ENCODE results near the gene ZFP90. TPM values are rescaled to one million over a fixed set of nuclear protein-coding genes. Genes with fewer than 3 reads are reported as not detected.
"Not testable (repeated sequence)": the region's sequence is repeated elsewhere in the genome, so short reads cannot be mapped to it uniquely, and the experiment has no call there.

The ZFP90 gene
- total RNA-seq = 19.4 and 21.3 TPM in 2 replicates

DNA sequence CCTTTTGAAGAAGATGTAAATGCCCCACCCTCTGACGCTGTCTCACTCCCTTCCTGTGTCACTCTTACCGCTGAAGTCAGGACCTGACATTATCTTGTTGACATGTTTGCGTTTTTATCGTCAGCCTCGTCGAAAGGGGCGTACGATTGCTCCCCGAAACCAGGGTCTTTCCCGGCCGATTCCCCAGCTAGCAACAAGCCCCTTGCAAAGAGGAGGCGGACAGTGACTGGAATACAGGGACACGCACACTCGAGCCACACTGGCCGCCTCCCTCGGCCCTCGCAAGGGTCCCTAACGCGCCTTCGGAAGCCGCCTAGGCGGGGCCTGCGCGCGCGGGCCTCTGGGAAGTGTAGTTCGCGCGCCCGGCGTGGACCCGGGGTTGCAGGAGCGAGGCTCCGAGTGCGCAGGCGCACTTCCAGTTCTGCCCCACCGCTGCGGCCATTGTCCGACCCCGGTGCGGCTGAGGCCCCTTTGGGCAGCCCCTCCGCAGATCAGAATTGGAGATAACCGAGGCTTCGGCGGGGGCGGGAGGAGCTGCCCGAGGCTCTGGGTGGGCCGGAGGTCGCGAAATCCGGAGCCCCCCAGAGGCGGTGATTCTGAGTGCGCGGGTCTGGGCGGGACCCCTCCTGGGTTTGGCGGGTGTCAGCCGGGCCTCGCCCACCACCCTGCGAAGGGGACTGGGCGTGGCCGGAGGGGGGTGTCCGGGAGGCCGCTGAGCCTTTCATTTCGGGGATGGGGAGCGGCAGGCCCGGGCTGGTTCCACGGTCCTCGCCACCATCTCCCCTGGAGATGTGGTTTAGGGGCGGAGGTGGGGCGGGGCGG is at the start of gene ZFP90:
TSS of gene ZFP90 (plus strand) at position 412 of the 822 bp plus-strand sequence. CDS start 502 bp downstream, outside the sequence.
- peak; percentile 45 for DNase-seq (ENCODE audit: low read depth, low spot score)

DNA sequence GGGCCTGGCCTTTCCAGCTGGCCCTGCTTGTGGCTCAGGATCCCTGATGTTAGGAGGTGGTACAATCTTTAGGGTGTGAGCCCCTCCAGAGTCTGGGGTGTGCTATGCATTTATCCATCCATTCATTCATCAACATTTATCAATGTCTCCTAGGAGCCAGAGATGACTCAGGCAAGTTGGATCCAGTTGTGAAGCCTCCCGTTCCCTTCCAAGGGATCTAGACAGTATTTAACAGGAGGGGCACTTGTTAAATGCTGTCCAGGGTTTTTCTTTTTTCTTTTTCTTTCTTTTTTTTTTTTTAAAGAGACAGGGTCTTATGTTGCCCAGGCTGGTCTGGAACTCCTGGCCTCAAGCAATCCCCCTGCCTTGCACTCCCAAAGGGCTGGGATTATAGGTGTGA is 48.7 kb upstream of the ZFP90 start:
- no peak for DNase-seq (ENCODE audit: low read depth, low spot score)

DNA sequence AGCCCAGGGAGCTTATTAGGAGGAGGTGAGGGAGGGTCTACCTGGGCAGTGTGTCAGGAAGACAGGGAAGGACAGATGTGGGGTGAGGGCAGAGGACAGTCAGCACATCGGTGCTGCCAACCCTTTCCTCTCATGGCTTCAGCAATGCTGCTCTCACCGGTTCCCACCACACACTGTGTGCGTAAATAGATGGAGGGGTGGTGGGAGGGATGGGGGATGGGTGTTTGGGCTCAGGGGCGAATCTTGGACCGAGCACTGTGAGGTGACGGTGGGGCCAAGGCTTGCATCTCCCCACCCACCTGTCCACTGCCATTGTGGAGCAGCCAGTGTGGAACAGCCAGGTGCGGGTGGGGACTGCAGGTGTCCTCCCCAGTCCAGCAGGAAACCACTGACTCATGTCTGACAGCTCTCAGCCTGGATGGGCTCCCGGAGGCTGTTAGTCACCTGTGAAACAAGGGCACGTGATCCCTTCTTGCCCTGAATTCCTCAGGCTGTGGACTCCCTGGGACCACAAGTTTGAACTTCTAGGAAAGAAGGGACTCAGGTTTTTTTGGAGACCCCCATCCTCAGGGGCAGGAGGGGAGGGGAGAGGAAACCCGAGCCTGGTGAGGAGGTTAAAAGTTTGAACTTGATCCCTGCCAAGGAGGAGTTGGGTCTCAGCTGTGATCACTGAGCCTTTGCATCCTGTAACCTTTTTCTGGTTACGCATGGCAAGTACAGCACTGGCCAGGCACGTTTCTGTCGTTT is 48.1 kb upstream of the ZFP90 start:
- no peak for DNase-seq (ENCODE audit: low read depth, low spot score)

DNA sequence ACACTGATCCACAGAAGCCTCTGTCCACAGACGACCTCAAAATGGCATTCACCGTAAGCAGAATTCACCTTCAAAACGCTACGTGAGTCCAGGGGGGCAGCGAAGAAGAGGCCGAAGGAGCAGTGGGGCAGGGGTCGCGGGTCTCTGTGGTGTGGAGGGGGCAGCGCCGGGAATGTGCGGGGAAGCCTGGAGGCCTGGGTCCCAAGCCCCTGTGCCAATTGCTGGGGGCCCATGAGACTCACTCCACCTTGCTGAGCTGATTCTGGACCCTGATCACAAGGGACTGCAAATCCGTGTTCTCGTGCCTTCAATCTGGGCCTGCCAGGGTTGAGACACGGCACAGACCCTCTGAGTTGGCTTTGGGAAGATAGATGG is 47.5 kb upstream of the ZFP90 start:
- no peak for DNase-seq (ENCODE audit: low read depth, low spot score)

DNA sequence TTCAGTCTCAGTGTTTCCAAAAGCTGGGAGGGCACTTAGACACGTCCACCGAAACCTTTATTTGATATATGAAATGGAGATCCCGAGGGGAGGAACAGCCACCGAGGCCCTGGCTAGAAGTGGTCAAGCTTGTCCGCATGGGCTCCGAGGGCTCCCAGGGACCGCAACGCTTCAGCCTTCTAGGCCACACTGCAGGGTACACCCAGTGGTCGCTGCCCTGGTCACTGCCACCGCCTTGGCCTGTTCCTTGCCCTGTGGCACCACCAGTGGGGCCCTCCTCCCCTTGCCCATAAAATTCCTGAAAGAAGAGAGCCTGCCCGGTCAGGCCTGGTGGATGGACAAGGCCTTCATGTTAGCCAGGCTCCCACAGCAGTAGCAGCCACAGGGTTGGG is 46.9 kb upstream of the ZFP90 start:
- DNase-seq (ENCODE audit: low read depth, low spot score) = no peak

DNA sequence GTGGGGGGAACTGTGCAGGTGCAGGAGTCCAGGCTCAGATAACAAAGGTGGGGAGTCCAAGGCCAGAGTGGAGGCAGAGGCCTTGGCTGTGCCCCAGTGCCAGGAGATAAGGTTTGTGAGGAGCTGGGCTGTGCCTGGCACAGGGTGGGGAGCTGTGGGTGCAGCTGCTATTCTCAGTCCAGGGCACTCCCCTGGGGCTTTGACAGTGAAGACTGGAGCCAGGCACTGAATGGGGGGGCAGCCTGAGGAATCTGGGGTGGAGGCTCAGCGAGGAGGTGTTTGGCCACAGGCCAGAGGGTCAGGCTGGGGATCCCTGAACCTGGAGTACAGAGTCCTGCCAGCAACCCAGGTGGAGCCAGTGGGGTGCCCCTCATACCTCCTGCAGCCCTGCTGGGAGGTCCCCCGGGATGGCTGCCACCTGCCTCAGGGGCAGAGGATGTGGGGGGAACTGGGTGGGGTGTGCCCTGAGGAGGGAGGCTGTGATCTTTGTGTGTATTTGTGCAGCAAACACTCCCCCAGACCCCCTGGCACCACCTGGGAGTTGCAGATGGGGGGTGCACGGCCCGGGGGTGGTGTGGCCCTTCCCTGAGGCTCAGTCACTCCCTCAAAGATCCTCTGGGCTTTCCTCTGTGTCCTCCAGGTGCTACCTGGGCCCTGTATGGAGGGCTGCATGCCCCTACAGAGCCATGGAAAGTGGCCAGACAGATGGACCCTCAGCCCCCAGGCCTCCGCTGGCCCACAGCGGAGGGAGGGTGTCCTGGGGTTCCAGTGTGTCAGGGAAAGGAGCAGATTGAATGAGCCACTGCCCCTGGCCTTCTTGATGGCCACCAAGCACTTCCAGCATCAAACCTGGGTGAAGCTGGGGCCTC is 46.3 kb upstream of the ZFP90 start:
- no peak for DNase-seq (ENCODE audit: low read depth, low spot score)

DNA sequence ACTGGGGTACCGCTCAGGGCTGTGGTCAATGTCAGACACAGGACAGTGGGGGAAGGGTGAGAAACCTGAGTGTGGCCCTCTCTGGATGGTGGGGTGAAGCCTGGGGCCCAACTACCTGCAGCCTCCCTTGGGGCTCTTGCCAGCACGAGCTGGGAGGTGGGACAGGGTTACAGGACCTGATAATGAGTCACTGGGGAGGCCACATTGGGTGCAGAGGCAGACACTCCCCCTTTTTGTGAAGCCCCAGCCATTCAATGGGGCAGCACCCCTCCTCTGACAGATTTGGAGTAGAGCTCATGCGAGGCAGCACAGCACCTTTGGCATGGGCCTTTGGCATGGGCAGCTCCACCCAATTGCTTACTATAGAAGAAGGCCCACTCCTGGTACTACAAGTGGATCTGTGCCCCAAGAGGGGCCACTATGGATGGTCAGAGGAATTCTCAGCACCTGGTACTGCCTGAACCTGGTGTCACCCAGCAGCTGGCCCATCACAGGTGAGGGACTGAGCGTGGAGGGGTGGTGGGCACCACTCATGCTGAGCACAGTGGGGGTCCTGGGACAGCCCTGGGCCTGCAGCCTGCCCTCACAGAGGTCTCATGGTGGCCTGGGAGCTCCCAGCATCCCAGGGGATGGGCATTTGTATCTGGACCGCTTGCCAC is 45.5 kb upstream of the ZFP90 start:
- DNase-seq (ENCODE audit: low read depth, low spot score) = no peak

DNA sequence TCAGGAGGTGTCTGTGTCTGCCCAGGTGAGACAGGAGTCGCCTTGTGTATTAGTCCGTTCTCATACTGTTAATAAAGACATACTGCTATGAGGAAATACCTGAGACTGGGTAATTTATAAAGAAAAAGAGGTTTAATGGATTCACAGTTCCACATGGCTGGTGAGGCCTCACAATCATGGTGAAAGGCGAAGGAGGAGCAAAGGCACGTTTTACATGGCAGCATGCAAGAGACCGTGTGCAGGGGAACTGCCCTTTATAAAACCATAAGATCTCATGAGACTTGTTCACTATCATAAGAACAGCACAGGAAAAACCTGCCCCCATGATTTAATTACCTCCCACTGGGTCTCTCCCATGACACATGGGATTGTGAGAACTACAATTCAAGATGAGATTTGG is 44.8 kb upstream of the ZFP90 start:
- DNase-seq (ENCODE audit: low read depth, low spot score) = not testable (repeated sequence)

DNA sequence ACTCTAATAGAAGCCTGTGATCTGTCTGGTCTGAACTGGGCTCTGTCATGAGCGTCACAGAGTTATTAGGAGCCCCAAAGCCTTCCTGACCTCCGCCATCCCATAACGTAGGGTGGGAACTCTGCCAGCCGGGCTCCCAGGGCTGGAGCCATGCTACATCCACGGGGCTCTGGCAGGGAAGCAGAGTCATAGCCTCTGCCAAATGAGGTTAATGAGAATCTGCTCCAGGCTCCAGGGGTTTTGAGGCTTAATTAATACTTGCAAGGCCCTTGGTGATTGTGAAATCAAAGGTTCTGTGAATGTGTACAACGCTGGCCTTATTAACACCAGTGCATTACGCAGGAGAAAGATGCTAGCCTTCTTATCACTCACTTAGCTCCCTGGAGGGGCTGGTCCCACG is 42.4 kb upstream of the ZFP90 start:
- DNase-seq (ENCODE audit: low read depth, low spot score) = no peak

DNA sequence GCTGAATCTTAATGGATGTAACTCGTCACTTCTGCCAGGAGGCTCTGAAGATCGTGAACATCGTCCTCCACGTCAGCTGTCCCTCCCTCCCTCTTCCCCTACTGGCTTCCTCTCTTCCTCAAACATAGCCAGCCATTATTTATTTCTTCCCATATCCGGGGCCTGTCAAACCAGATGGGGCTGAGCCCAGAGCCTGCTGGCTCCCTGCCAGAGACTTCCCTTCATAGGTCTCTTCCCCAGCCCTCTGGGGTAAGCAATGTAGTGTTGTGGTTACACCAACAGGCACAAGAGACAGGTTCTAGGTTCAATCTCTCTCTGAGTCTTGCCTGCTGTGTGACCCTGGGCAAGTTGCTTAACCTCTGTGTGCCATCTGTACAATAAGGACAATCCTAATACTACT is 40.1 kb upstream of the ZFP90 start:
- no peak for DNase-seq (ENCODE audit: low read depth, low spot score)

DNA sequence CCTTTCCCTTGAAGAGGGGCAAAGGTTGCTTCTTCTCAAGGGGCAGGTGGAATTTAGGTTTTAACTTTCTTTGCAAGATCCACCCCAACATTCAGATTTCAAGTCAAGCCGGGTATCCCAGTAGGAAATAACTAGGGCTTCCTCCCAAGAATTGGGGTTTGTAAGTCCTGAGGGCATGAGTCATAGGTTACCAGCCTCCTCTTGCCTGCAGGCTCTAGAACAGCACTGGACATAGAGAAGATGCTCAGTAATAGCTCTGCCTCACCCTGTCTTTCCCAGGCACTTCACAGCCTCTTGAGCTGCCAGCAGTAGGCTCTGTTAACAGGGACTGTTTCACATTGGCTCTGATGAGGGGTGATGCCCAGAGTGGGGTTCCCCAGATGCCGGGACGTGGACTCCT is 35.8 kb upstream of the ZFP90 start:
- no peak for DNase-seq (ENCODE audit: low read depth, low spot score)

DNA sequence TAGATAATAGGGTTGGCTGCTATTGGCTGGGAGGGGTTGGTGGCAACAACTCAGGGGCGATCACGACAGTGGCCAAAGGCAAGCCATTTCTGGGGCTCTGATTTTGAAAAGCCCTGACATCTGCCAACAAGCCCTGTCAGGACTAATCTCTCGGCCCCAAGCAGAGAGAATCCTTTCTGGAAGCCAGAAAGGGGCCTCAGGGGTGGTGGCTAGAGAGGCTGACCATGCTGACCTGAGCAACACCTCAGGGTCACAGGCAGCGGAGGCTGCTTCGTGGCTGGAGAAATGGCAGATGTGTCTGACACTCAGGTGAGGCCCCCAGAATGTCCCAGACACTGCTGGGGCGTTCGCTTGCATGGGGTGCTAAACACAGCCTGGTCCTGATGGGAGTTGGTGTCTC is 35.0 kb upstream of the ZFP90 start:
- no peak for DNase-seq (ENCODE audit: low read depth, low spot score)

DNA sequence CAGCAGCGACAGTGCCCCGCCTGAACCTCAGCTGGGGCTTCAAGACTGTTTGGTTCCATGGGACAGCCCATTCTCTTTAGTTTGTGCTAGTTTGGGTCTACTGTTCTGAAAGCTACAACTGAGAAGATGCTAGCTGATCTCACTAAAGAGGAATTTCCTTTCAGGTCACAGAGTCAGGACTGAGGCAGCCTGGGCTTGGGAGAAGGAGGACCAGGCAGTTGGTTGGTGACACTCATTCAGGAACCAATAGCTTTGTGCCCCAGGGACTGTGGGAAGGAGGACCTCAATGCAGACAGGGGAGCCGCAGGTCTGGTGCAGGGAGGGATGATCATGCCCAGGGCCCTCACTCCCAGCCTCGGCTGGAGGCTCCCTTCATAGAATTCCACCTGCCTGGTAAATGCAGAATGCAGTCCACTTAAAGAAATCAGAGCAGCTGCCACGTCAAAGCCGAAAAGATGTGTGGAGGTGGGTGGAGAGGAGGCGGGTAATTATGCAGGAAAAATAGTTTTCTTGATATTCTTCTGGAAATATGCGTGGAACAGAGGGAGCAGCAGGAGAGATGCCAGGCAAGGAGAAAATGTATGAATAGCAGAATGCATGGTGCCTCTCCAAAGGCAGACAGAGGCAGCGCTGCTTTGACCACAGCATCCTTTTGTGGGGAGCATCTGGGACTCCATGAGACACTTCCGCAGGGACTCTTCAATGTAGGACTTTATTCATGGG is 32.6 kb upstream of the ZFP90 start:
- no peak for DNase-seq (ENCODE audit: low read depth, low spot score)

DNA sequence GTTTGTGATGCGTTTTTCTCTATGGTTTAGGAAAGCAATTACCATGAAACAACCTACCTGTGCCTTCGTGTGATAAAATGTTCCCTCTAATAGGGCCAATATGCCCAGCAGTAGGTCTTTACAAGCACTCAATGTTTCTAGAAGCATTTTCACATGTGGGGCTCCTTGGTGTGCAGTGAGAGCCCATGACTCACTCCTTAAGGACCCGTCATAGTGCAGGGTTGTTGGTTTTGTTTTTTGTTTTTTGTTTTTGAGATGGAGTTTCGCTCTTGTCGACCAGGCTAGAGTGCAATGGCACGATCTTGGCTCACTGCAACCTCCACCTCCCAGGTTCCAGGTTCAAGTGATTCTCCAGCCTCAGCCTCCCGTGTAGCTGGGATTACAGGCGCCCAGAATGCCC is 31.1 kb upstream of the ZFP90 start:
- DNase-seq (ENCODE audit: low read depth, low spot score) = no peak

DNA sequence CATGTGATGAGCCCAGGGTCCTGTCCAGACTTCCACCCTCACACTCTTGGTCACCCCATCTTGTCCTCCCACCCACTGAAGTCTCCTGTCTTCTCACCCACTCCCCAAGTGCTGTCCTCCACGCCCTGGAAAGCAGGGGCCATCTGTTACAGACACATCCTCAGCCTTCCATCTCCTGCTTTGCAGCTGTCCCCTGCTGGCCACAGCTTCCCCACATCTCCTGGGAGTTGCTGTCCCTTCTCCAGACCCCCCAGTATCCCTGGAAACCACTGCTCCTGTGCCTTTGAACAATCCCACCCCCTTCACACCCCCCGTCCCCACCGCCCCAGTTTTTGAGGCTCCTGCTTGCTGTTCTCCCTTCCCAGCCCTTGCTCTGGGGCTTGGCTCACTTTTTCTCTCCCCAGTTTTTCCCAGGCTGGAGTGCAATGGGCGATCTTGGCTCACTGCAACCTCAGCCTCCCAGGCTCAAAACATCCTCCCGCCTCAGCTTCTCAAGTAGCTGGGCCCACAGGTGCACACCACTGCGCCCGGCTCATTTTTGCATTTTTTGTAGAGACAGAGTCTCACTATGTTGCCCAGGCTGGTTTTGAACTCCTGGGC is 30.4 kb upstream of the ZFP90 start:
- no peak for DNase-seq (ENCODE audit: low read depth, low spot score)

DNA sequence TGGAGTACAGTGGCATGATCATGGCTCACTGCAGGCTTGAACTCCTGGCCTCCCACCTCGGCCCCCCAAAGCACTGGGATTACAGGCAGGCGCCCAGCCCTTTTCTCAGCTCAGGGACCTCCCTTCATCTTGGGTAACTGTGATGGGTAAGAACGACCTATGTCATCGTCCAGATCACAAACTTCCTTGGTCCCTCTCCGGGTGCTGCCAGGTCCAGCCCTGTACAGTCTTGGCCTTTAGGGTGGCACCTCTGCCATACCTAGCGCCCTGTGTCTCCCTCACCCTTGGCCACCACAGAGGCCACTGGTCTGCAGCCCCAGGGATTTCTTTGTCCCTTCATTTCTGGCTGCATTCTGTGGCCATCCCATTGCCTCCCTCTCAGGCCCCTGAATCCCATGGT is 29.7 kb upstream of the ZFP90 start:
- DNase-seq (ENCODE audit: low read depth, low spot score) = no peak

DNA sequence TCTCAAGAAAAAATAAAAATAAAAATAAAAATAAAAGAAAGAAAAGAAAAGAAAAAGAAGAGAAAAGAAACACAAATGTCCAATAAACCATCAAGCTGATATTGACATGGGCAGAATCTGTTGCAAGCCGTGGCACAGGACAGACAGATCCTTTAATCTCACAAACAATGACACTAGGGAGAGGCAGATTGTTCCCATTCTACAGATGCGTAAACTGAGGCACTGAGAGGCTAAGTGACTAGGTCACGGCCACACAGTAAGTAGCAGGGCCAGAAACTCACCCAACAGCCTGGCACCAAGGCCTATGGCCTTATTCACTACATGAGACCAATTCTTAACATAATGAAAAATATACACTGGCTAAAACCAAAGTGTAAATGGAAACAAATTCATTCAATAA is 28.3 kb upstream of the ZFP90 start:
- DNase-seq (ENCODE audit: low read depth, low spot score) = no peak

DNA sequence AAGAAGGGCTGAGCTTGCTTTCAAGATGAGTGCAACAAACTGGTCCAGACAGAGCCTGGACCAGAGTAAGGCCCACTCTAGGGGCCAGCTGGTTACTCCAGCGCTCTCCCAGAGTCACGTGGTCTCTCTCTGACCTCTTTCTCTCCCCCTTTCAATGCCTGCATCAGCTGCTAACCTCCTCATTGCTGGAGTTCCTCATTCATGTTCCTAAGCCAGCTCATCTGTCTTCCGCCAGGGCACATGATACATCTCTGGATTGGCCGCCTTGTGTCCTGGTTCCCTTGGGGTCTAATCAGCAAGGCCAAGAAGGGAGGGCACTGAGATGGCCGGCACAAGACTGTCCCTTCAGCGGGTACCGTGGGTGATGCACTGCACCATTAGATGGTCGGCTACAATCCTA is 26.9 kb upstream of the ZFP90 start:
- no peak for DNase-seq (ENCODE audit: low read depth, low spot score)

DNA sequence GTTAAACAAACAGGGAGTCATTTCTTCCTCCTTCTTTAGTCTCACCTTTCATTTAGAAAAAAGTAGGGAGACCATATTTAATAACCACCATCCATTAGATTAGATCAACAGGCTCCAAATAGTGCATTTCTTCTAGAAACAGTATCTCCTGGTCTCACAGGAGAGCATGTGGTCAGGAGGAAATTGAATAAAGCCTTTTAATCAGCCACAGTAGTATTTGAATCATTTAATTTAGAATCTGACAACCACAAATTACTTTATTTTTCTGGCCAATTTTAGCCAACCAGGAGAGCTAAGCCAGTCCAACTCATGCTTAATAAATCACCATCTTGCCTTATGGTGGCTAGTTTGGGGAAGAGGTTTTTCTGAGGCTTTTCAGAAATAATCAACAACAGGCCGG is 26.3 kb upstream of the ZFP90 start:
- DNase-seq (ENCODE audit: low read depth, low spot score) = no peak

DNA sequence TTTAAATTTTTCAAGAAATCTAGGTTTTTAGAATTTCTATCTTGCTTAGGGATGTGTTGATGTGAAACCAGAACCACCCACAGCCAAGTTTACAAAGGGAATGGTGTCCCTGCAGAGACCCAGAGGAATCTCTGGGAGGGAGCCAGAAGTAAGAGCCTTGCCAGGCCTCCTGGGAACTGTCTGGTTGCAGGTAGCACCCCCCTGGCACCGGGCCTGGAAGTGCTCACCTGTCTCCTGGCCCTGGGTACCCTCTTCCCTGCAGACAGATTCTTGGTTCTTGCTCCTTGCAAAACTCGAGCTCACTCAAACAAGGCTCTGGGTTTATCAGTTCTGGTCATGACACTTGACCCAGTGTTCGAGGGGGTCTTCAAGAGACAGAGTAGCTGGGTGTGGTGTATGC is 24.6 kb upstream of the ZFP90 start:
- DNase-seq (ENCODE audit: low read depth, low spot score) = no peak

Measured in pulmonary artery endothelial cell (primary cell).